ENCODE results near the gene KDM5B. TPM values are rescaled to one million over a fixed set of nuclear protein-coding genes. Genes with fewer than 3 reads are reported as not detected.
"Not testable (repeated sequence)": the region's sequence is repeated elsewhere in the genome, so short reads cannot be mapped to it uniquely, and the experiment has no call there.

KDM5B gene
- total RNA-seq, 1 experiment from 2014 or later: 62.7 TPM

DNA sequence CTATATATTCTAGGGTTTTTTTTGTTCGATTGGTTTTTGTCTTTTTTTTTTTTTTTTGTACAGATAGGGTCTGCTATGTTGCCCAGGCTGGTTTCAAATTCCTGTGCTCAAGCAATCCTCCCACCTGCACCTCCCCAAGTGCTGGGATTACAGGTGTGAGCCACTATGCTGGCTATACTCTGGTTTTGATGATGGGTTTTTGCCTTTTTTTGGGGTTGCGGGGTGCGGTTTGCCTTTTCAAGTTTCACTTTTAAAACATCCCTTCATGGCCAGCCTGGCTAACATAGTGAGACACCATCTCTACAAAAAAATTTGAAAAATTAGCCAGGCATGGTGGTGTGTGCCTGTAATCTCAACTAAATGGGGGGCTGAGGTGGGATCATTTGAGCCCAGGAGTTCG lies 10.0 kb downstream of the KDM5B start:
- H3K36me3 Mint-ChIP-seq (ENCODE audit: insufficient read depth, unreplicated experiment): peaks cover 7% of the 10 kb centered on the region
- DNase-seq: no peak
- peaks cover 6% of the 10 kb centered on the region for H3K4me1 Mint-ChIP-seq (ENCODE audit: low read depth, unreplicated experiment)
- no peak overlapping the region for H3K4me3 Mint-ChIP-seq (ENCODE audit: unreplicated experiment)
- no peaks in the 10 kb centered on the region; the same call in 1 of the 2 replicates for H3K4me1 ChIP-seq
- no peaks in the 10 kb centered on the region; the same call in 1 of the 2 replicates for H3K36me3 ChIP-seq (ENCODE audit: control insufficient read depth, insufficient read depth, low read length)
- no peaks in the 10 kb centered on the region for H3K27me3 ChIP-seq (replicated peaks; ENCODE audit: control insufficient read depth, insufficient read depth, low read length)
- intact Hi-C loops (cut with micrococcal nuclease; ENCODE audit: unreplicated experiment): no loop called here
- ChIA-PET POLR2A (no interaction called here), CTCF (no interaction called here)
- H3K9me3 ChIP-seq: no peaks in the 10 kb centered on the region
- H3K4me3 ChIP-seq (ENCODE audit: low read depth, low read length): no peak overlapping the region
- H3K9me3 Mint-ChIP-seq (ENCODE audit: unreplicated experiment): no peaks in the 10 kb centered on the region
- TF ChIP-seq, protein P1, sequence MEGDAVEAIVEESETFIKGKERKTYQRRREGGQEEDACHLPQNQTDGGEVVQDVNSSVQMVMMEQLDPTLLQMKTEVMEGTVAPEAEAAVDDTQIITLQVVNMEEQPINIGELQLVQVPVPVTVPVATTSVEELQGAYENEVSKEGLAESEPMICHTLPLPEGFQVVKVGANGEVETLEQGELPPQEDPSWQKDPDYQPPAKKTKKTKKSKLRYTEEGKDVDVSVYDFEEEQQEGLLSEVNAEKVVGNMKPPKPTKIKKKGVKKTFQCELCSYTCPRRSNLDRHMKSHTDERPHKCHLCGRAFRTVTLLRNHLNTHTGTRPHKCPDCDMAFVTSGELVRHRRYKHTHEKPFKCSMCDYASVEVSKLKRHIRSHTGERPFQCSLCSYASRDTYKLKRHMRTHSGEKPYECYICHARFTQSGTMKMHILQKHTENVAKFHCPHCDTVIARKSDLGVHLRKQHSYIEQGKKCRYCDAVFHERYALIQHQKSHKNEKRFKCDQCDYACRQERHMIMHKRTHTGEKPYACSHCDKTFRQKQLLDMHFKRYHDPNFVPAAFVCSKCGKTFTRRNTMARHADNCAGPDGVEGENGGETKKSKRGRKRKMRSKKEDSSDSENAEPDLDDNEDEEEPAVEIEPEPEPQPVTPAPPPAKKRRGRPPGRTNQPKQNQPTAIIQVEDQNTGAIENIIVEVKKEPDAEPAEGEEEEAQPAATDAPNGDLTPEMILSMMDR (IDR thresholded peaks at IDR 0.05; ENCODE audit: insufficient read depth in 1 of 2, low read depth in 1 of 2, low read length in 1 of 2, severe bottlenecking in 1 of 2, unreplicated experiment in 1 of 2): no peak
- no peaks in the 10 kb centered on the region for H3K27me3 Mint-ChIP-seq (ENCODE audit: insufficient read depth, unreplicated experiment)
- H3K27ac Mint-ChIP-seq (ENCODE audit: unreplicated experiment): no peak overlapping the region
- no TSS peak for BruUV-seq (replicated peaks)

DNA sequence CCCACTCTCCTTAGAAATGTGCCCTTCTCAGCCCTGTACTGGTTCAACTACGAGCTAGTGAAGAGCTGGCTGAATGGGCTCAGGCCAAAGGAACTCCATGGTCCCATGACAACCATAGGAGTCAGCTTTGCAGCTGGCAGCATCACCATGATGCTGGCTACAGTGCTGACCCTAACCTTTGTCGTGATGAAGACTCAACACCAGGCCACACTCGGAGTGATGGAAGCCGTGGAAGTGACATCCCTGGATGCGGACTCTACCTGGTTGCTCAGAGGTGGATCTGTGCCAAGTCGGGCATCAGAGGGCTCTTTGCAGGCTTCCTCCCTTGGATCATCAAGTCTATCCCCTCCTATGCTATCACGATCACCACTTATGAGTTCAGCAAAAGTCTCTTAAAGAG lies 11.6 kb downstream of the KDM5B start:
- CTCF ChIA-PET: no interaction called here
- Mint-ChIP-seq H3K4me1 (ENCODE audit: low read depth, unreplicated experiment) (peaks cover 7% of the 10 kb centered on the region), H3K36me3 (ENCODE audit: insufficient read depth, unreplicated experiment) (peaks cover 13% of the 10 kb centered on the region), H3K27ac (ENCODE audit: unreplicated experiment) (no peak overlapping the region), H3K9me3 (ENCODE audit: unreplicated experiment) (no peaks in the 10 kb centered on the region), H3K27me3 (ENCODE audit: insufficient read depth, unreplicated experiment) (no peaks in the 10 kb centered on the region), H3K4me3 (ENCODE audit: unreplicated experiment) (no peak overlapping the region)
- no peak for DNase-seq
- TF ChIP-seq, protein P1 (IDR thresholded peaks at IDR 0.05; ENCODE audit: insufficient read depth in 1 of 2, low read depth in 1 of 2, low read length in 1 of 2, severe bottlenecking in 1 of 2, unreplicated experiment in 1 of 2): no peak
- POLR2A ChIA-PET: no interaction called here
- no peaks in the 10 kb centered on the region for H3K4me1 ChIP-seq
- intact Hi-C loops (cut with micrococcal nuclease; ENCODE audit: unreplicated experiment): no loop called here
- BruUV-seq (replicated peaks): no TSS peak
- no peak overlapping the region for H3K4me3 ChIP-seq (ENCODE audit: low read depth, low read length)
- H3K9me3 ChIP-seq: no peaks in the 10 kb centered on the region
- no peaks in the 10 kb centered on the region; the same call in 1 of the 2 replicates for H3K36me3 ChIP-seq (ENCODE audit: control insufficient read depth, insufficient read depth, low read length)
- H3K27me3 ChIP-seq (replicated peaks; ENCODE audit: control insufficient read depth, insufficient read depth, low read length): no peaks in the 10 kb centered on the region

GRCh38 chr1:202794931-202795330 lies 13.3 kb downstream of the KDM5B start:
- H3K27me3 ChIP-seq (replicated peaks; ENCODE audit: control insufficient read depth, insufficient read depth, low read length); H3K4me3 Mint-ChIP-seq (ENCODE audit: unreplicated experiment); H3K4me3 ChIP-seq (ENCODE audit: low read depth, low read length); intact Hi-C loops (cut with micrococcal nuclease; ENCODE audit: unreplicated experiment); H3K4me1 ChIP-seq; POLR2A ChIA-PET; H3K9me3 Mint-ChIP-seq (ENCODE audit: unreplicated experiment); BruUV-seq (replicated peaks); CTCF ChIA-PET; DNase-seq; H3K27ac Mint-ChIP-seq (ENCODE audit: unreplicated experiment); H3K9me3 ChIP-seq; H3K36me3 ChIP-seq (ENCODE audit: control insufficient read depth, insufficient read depth, low read length); H3K27me3 Mint-ChIP-seq (ENCODE audit: insufficient read depth, unreplicated experiment): not testable (repeated sequence)
- Mint-ChIP-seq H3K36me3 (ENCODE audit: insufficient read depth, unreplicated experiment) (peaks cover 13% of the 10 kb centered on the region), H3K4me1 (ENCODE audit: low read depth, unreplicated experiment) (peaks cover 13% of the 10 kb centered on the region)
